PC-9 (cell line): ENCODE data around the gene TSPAN3.

Source experiments
- EZH2 ChIP-seq: fragments of 200-600 bp; sonication (generic); IDR thresholded peaks from 2 replicates; pipeline ENCODE4 v1.8.0; 2017; ENCODE audit warnings: antibody characterized with exemption, low read depth
- TF ChIP-seq, protein P1 (sequence below): fragments of 200-600 bp; sonication (generic); conservative IDR thresholded peaks from 2 replicates; pipeline ENCODE4 v1.6.1; 2017; ENCODE audit warnings: mixed run types, antibody characterized with exemption, mild to moderate bottlenecking, moderate library complexity

DNA sequence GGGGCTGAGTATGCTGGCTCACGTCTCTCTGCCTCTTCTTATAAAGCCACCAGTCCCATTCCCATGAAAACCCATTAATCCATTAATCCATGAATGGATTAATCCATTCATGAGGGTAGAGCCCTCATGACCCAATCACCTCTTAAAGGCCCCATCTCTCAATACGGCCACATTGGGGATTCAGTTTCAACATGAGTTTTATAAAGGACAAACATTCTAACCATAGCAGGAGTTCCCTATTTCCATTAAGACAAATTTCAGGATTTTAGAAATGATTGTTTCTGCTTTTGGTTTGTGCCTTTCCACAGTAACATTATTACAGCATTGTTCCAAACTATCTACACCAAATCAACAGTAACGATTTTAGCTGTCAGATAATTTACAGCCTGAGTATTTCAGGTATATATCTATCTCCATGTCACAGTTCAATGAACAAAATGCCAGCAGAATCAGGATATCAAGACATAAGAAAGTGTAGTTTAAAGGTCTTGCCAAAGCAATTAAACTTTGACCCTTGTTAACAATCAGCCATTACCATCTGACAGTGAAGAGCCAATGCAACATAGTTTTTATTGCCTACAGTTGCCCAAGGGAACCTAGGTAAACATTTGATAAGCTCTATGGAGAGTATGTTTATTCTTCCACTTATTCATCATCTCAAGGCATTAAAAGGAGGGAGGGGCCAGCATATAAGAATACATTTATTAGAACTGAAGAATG, 3.8 kb downstream of the TSPAN3 start:
- TF ChIP-seq, protein P1, sequence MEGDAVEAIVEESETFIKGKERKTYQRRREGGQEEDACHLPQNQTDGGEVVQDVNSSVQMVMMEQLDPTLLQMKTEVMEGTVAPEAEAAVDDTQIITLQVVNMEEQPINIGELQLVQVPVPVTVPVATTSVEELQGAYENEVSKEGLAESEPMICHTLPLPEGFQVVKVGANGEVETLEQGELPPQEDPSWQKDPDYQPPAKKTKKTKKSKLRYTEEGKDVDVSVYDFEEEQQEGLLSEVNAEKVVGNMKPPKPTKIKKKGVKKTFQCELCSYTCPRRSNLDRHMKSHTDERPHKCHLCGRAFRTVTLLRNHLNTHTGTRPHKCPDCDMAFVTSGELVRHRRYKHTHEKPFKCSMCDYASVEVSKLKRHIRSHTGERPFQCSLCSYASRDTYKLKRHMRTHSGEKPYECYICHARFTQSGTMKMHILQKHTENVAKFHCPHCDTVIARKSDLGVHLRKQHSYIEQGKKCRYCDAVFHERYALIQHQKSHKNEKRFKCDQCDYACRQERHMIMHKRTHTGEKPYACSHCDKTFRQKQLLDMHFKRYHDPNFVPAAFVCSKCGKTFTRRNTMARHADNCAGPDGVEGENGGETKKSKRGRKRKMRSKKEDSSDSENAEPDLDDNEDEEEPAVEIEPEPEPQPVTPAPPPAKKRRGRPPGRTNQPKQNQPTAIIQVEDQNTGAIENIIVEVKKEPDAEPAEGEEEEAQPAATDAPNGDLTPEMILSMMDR, result no peak
- TF ChIP-seq EZH2, result no peak
